ENCODE results near the gene SELENOK. TPM values are rescaled to one million over a fixed set of nuclear protein-coding genes. Genes with fewer than 3 reads are reported as not detected.
A peak's percentile ranks its signal among the peaks of the same experiment; 100 is the strongest.

SELENOK gene
- total RNA-seq, 1 experiment from 2014 or later: 42.8 TPM

DNA sequence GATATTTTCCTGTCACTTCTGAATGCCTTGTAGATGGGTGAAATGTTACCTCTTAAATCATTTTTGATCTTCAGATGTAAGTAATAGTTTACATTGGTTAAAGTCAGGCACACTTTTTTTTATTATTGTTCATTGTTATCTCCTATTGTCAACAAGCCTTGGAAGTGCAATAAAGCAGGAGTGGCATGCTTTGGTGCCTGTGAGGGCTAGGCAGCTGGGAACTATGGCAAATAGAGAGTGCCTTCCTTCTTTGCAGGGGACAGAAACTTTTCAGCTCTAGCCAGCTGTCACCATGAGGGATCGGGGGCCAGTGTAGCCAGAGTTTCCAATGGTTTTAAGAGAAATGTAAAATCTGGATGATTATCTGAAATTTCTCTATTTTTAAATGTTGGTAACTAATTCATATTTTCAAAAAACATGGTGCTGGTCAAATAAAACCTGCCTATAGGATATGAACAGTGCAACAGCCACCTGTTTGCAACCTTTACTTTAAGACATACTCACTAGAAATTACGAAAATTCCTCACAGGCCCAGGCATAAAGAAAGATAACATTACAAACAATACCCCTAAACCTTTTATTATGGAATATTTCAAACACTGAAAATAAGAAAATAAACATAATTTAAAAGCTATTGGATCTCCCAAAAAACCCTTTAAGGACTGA is 9.1 kb upstream of the SELENOK start:
- DNase-seq: no peak
- H3K9me3 ChIP-seq (replicated peaks): no peaks in the 10 kb centered on the region
- H3K36me3 ChIP-seq: no peaks in the 10 kb centered on the region
- no peaks in the 10 kb centered on the region for H3K27me3 ChIP-seq
- no peaks in the 10 kb centered on the region for H3K4me1 ChIP-seq
- no peak overlapping the region for H3K4me3 ChIP-seq
- H3K27ac ChIP-seq: no peak overlapping the region

DNA sequence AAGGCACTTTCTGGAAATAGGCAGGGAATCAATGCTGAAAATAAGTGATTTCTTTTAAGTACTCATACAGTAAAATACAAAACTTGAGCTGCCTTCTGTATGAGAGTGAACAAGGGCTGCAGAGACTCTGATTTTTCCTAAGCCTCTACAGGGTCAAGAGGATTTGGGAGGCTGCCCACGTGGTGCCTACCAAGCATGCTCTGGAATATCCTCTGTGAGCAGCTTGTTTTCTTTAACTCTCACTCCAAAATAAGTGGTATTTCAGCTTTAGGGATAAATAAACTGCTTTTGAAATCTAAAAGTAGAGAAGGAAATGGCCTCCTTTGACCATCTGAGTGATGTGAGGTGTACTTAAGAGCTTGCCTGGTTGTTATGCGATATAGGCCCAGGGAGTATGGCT is 8.1 kb upstream of the SELENOK start:
- Histone ChIP-seq H3K27ac (no peak overlapping the region), H3K4me3 (no peak overlapping the region), H3K9me3 (replicated peaks) (no peaks in the 10 kb centered on the region), H3K4me1 (no peaks in the 10 kb centered on the region), H3K36me3 (no peaks in the 10 kb centered on the region), H3K27me3 (no peaks in the 10 kb centered on the region)
- no peak for DNase-seq

DNA sequence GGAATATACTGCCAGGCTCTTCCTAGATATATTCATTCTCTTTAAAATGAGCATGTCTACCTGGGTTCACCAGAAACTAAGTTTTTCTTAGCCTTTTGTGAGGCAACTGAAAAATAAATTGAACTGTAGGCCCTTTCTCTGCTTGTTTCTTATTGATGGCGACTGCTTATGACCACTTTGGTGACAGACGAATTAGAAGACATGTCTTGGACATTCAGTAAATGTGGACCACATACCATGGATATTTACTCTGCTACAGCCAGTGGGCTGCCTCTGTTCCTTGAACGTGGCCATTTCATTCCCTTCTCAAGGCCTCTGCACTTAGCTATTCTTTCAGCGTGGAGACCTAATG is 603 bp upstream of the SELENOK start:
- Histone ChIP-seq H3K27ac (peak overlapping the region; percentile 46), H3K36me3 (peaks cover 3% of the 10 kb centered on the region), H3K4me3 (peak overlapping the region; percentile 74), H3K4me1 (peaks cover 6% of the 10 kb centered on the region), H3K9me3 (replicated peaks) (no peaks in the 10 kb centered on the region), H3K27me3 (no peaks in the 10 kb centered on the region)
- DNase-seq: no peak

DNA sequence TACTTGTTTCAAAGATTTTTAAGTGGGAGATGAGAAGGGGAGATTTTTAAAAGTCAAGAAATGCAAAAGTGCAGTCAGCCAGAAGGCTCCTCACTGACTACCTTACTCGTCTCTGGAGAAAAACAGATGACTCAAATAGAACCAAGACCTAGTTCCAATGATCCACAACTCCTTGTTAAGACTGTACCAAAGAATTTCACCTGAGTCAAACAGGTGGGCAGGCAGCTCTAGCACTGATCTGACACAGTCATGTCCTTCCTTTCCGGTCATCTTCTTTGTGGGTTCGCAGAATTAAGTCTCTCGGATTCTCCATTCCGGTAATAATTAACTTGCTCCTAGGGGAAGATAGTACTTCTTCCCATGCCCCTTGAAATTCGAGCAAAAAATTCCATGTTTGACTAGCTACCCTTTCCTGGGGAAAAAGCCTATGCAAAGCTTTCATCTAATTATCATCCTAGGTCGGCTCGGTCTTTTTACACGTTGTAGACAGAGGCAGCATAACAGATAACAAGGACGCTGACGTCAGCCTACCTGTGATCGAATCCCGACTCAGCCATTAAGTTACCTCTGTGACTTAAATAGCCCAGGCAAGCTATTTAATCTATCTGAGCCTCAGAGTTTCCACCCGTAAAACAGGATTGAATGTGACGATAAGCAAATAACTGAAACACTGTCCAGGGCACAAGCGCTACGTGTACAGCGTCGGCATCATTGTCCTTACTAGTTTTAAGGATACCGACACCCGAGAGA is 758 bp downstream of the SELENOK start:
- Histone ChIP-seq H3K9me3 (replicated peaks) (no peaks in the 10 kb centered on the region), H3K27me3 (no peaks in the 10 kb centered on the region), H3K36me3 (peaks cover 3% of the 10 kb centered on the region), H3K27ac (peak overlapping the region; percentile 46), H3K4me1 (peaks cover 6% of the 10 kb centered on the region), H3K4me3 (peak overlapping the region; percentile 74)
- peak in 1 of 2 experiments; percentile 12 for DNase-seq

DNA sequence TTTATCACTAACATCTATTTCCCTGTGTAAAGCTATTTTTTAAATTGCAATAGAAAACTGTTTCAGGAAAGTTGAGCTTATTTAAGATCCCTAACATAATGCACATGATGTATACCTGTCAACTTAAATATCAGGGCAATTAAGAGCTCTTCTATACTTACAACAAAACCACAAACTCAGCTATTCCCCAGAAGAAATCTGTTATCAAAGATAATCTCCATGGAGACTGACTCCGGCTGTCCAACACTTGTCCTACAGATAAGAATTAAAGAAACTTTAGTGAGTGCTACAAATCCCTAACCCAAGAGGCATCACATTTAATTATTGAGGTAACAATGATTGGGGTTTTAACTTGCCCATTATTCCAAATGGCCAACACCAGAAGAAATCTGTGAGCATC is 3.4 kb downstream of the SELENOK start:
- no peak overlapping the region for H3K27ac ChIP-seq
- H3K36me3 ChIP-seq: peaks cover 9% of the 10 kb centered on the region
- H3K4me1 ChIP-seq: peaks cover 6% of the 10 kb centered on the region
- DNase-seq: no peak
- H3K4me3 ChIP-seq: no peak overlapping the region
- H3K27me3 ChIP-seq: no peaks in the 10 kb centered on the region
- no peaks in the 10 kb centered on the region for H3K9me3 ChIP-seq (replicated peaks)

DNA sequence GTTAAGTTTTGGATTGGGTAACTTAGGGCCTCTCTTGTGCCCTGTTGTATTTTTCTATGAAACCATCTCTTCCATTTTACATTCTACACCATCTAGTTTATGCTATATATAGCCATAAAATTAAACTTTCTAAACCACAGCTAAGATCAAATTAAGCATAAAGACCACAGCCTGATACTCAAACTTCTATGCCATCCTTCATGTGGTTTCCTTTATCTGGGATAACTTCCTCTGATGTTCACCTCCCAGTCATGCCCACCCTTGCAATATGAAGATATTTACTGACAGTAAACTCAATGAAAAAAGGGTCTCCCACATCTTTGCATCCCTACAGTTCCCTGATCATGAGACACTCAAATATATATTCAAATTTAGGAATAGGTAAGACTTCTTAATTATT is 4.2 kb downstream of the SELENOK start:
- no peaks in the 10 kb centered on the region for H3K27me3 ChIP-seq
- H3K4me3 ChIP-seq: no peak overlapping the region
- peaks cover 9% of the 10 kb centered on the region for H3K36me3 ChIP-seq
- H3K27ac ChIP-seq: no peak overlapping the region
- H3K4me1 ChIP-seq: peaks cover 6% of the 10 kb centered on the region
- H3K9me3 ChIP-seq (replicated peaks): no peaks in the 10 kb centered on the region
- no peak for DNase-seq

DNA sequence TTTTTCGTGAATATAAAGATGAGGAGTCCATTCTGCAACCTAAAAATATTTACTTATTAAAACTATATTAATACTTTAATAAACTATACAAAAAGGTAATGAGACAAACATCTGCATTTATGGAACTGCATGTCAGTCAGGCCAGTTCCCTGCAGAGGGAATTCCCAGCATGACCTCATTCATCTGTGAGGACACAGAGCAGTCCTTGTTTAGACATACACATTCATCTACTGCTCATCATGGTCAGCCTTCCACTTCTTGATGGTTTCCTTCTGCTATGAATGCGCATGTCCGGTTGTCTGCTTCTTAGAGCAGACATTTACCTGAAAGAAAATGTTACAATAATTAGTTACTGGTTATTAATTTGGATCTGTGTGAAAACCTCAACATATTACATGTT is 6.4 kb downstream of the SELENOK start:
- H3K4me3 ChIP-seq: no peak overlapping the region
- peaks cover 9% of the 10 kb centered on the region for H3K36me3 ChIP-seq
- DNase-seq: no peak
- peaks cover under 1% of the 10 kb centered on the region; the same call in 1 of the 2 replicates for H3K4me1 ChIP-seq
- H3K27ac ChIP-seq: no peak overlapping the region
- no peaks in the 10 kb centered on the region for H3K9me3 ChIP-seq (replicated peaks)
- no peaks in the 10 kb centered on the region for H3K27me3 ChIP-seq

DNA sequence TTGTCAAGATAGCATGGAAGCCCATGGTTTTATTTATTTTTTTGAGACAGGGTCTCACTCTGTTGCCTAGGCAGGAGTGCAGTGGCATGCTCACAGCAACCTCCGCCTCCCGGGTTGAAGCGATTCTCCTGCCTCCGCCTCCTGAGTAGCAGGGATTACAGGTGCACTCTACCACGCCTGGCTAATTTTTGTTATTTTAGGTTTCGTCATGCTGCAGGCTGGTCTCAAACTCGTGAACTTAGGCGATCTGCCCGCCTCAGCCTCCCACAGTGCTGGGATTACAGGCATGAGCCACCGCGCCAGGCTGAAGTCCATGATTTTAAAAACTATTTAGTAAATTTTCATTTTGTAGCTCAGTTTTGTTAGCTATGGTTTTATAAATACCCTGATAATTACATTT is 7.0 kb downstream of the SELENOK start:
- H3K36me3 ChIP-seq: peaks cover 9% of the 10 kb centered on the region
- H3K27ac ChIP-seq: no peak overlapping the region
- no peak for DNase-seq
- no peaks in the 10 kb centered on the region for H3K27me3 ChIP-seq
- no peak overlapping the region for H3K4me3 ChIP-seq
- H3K9me3 ChIP-seq (replicated peaks): no peaks in the 10 kb centered on the region
- H3K4me1 ChIP-seq: no peaks in the 10 kb centered on the region

DNA sequence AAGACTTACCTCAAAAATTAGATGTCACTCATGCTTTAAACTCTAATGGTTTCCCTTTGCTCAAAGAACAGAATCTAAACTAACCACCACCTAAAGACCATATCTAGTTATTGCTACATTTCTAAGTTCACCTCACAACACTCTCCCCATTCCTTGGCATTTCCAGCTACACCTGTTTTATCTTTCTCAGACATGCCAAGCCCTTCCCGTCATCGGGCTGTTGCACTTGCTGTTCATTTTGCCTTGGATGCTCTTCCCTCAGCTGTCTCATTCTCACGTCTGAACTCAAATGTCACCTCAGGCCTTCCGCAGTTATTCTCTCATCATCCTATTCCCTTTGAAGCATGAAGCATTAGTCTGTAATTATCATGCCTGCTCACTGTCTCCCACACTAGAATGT is 8.7 kb downstream of the SELENOK start:
- Histone ChIP-seq H3K4me1 (no peaks in the 10 kb centered on the region), H3K4me3 (no peak overlapping the region), H3K36me3 (peaks cover 24% of the 10 kb centered on the region), H3K27ac (no peak overlapping the region), H3K9me3 (replicated peaks) (no peaks in the 10 kb centered on the region), H3K27me3 (no peaks in the 10 kb centered on the region)
- no peak for DNase-seq

DNA sequence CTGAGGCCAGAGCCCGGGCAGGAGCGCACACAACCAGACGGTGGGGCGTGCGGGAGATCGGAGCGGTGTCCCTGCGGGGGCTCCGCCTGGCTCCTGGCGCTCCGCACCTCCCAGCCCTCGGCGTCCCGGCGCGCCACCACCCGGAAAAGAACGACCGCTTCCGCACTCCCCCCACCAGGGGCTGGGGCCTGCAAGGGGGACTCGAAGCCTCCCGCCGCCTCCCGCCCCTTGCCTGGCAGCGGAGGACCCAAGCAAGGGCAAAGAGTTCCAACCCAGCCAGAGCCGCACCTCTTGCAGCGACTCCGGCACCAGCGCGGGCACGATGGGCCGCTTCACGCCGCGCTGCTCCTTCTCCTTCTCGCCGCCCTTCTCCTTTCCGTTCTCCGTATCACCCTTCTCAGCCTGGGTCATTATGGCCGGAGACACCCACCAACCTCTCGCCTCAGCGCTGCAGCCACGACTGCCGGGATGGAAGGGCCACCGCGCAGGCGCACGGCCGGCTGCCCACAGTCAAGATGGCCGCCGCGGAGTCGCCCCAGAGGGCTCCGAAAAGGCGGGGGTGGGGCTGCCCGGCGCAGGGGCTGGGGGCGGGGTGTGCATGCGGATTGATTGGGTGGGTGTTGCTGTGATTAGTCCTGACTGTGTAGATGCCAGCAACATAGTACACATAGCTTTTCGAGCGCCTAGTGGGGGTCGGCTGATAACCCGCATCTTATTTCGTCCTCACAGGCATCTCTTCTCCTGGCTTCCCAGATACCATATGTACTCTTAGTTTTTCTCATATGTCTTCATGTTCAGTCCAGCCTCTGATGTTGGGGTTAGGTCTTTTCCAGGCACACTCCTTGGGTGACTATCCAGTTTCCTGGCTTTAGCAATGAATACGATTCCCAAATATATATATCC is 9.7 kb downstream of the SELENOK start, which contains the start of gene ACTR8:
Gene ACTR8 (minus strand): TSS at position 462 of the 903 bp plus-strand sequence. CDS start 51 bp downstream, at position 411.
- peak; percentile 85 to 87 for DNase-seq
- Histone ChIP-seq H3K27me3 (no peaks in the 10 kb centered on the region), H3K4me1 (no peaks in the 10 kb centered on the region), H3K4me3 (peak within 1 kb of the TSS; percentile 98), H3K9me3 (replicated peaks) (no peaks in the 10 kb centered on the region), H3K27ac (peak within 1 kb of the TSS; percentile 83), H3K36me3 (peaks cover 30% of the 10 kb centered on the region)

DNA sequence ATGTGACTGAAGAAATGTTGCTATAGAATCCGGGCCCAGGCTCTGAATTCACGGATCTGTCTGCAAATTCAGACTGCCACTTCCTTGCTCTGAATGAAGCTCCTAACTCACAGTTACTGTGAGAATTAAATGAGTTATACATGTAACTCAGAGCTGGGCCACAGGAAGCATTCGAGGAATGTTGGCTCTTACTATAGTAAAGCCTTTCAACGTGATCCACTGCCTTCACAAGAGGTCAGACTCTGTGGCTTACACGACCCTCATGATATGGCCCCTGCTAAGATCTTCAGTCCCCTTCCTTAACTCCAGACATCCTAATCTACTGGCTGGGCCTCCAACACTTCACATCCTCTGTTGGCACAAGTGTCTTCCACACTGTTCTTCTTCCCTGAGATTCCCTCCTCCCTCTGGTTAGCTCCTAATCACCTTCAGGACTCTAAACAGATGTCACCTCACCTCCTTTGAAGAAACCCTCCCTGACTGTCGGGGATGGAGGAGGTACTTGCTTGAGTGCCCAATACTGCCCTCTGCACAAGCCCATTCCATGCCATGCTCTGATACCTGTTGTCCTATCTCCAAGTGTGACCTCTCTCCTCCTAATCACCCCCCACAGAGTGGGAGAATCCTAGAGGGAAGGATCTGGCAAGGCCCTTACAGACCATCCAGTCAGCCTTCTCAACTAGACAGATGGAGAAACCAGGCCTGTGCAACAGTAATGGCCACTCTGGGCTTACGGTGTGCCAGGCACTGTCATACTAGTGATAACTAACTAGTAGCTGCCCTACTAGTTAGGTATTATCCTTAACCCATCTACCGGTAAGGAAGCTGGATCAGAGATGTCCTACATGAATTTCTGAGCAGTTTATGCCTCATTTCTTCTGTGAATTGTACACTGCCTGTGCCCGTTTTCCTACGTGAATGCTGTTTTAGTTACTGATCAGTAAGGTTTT is 11.0 kb downstream of the SELENOK start:
- no peaks in the 10 kb centered on the region for H3K9me3 ChIP-seq (replicated peaks)
- no peaks in the 10 kb centered on the region for H3K4me1 ChIP-seq
- peaks cover 33% of the 10 kb centered on the region for H3K36me3 ChIP-seq
- H3K4me3 ChIP-seq: peak overlapping the region; percentile 98
- no peak for DNase-seq
- H3K27ac ChIP-seq: peak overlapping the region; percentile 83
- H3K27me3 ChIP-seq: no peaks in the 10 kb centered on the region

DNA sequence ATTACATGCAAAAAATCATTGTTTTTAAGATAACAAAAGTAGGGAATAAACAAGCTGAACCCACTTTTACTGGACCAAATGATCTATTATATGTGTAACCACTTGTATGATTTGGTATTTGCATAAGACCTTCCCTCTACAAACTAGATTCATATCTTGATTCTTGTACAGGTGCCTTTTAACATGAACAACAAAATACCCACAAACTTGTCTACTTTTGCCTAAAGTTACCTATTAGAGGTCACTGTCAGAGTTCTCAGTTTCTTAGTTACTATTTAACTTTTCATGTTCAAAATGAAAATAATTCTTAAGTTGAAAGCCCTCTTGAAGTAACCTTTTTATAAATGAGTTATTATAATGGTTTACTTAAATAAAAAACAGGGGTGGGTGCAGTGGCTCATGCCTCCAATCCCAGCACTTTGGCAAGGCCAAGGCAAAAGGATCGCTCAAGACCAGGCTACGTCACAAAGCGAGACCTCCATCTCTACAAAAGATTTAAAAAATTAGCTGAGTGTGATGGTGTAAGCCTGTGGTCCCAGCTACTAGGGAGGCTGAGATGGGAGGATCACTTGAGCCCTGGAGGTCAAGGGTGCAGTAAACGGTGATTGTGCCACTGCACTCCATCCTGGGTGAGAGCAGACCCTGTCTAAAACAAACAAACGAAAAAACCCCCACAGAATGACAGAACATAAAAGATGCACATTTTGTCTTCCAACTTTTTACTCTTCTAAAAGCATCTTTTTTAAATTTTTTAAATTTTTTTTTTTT is 25.7 kb downstream of the SELENOK start:
- Histone ChIP-seq H3K4me3 (no peak overlapping the region), H3K9me3 (replicated peaks) (no peaks in the 10 kb centered on the region), H3K27ac (no peak overlapping the region), H3K4me1 (no peaks in the 10 kb centered on the region), H3K36me3 (peaks cover 16% of the 10 kb centered on the region), H3K27me3 (no peaks in the 10 kb centered on the region)
- DNase-seq: no peak

DNA sequence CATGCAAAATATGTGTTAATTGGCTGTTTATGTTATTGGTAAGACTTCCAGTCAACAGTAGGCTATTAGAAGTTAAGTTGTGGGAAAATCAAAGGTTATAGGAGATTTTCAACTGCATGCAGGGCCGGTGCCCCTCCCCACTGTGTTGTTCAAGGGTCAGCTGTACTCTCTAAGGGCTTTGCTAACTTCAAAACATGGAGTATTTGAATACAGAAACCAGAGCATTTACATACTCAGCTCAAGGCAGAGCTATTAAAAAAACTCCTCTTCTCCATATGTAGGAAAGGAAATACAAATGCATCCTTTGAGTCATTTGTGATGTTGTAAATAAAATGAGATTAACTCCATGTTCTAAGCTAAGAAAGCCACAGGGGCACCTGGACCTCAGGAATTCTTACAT is 28.5 kb downstream of the SELENOK start:
- H3K27ac ChIP-seq: no peak overlapping the region
- H3K9me3 ChIP-seq (replicated peaks): no peaks in the 10 kb centered on the region
- no peak overlapping the region for H3K4me3 ChIP-seq
- DNase-seq: no peak
- no peaks in the 10 kb centered on the region for H3K4me1 ChIP-seq
- H3K27me3 ChIP-seq: no peaks in the 10 kb centered on the region
- H3K36me3 ChIP-seq: peaks cover 16% of the 10 kb centered on the region
